ENCODE measurements around the gene DEGS1.

- TF ChIP-seq CTCF (IDR thresholded peaks at IDR 0.05) (no peak), POLR2A (IDR thresholded peaks at IDR 0.05) (no peak)
These were observed 44.8 kb upstream of the DEGS1 start for GRCh38 chr1:224138198-224138597.
